ENCODE results near the gene FYB1.

DNA sequence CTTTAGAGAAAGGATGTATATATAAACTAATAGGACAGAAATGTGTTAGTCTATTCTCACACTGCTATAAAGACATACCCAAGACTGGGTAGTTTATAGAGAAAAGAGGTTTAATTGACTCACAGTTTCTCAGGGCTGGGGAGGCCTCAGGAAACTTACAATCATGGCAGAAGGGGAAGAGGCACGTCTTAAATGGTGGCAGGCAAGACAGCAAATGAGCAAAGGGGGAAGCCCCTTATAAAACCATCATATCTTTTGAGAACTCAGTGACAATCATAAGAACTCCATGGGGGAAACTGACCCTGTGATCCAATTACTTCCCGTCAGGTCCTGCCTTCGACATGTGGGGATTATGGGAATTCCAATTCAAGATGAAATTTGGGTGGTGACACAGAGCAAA is 136.4 kb downstream of the FYB1 start:
- TF ChIP-seq, protein P1, sequence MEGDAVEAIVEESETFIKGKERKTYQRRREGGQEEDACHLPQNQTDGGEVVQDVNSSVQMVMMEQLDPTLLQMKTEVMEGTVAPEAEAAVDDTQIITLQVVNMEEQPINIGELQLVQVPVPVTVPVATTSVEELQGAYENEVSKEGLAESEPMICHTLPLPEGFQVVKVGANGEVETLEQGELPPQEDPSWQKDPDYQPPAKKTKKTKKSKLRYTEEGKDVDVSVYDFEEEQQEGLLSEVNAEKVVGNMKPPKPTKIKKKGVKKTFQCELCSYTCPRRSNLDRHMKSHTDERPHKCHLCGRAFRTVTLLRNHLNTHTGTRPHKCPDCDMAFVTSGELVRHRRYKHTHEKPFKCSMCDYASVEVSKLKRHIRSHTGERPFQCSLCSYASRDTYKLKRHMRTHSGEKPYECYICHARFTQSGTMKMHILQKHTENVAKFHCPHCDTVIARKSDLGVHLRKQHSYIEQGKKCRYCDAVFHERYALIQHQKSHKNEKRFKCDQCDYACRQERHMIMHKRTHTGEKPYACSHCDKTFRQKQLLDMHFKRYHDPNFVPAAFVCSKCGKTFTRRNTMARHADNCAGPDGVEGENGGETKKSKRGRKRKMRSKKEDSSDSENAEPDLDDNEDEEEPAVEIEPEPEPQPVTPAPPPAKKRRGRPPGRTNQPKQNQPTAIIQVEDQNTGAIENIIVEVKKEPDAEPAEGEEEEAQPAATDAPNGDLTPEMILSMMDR (IDR thresholded peaks at IDR 0.05): no peak
- no peak for TF ChIP-seq POLR2A (IDR thresholded peaks at IDR 0.05)
